ENCODE results near the gene AUTS2.
"Not testable (repeated sequence)": the region's sequence is repeated elsewhere in the genome, so short reads cannot be mapped to it uniquely, and the experiment has no call there.

The AUTS2 gene

GRCh38 chr7:70634610-70635068 is 1036.4 kb downstream of the AUTS2 start:
- no peak for DNase-seq (ENCODE audit: low spot score)

GRCh38 chr7:70635633-70636032 is 1037.4 kb downstream of the AUTS2 start:
- DNase-seq (ENCODE audit: low spot score) = no peak

- no peak for DNase-seq (ENCODE audit: low spot score)
Measured at GRCh38 chr7:70636169-70636568, 1037.9 kb downstream of the AUTS2 start.

- no peak for DNase-seq (ENCODE audit: low spot score)
Measured at GRCh38 chr7:70637726-70638125, 1039.5 kb downstream of the AUTS2 start.

GRCh38 chr7:70638158-70639107 is 1040.2 kb downstream of the AUTS2 start:
- no peak for DNase-seq (ENCODE audit: low spot score)

GRCh38 chr7:70640266-70640833 is 1042.1 kb downstream of the AUTS2 start:
- DNase-seq (ENCODE audit: low spot score) = no peak

- no peak for DNase-seq (ENCODE audit: low spot score)
Measured at GRCh38 chr7:70641882-70642281, 1043.6 kb downstream of the AUTS2 start.

GRCh38 chr7:70645279-70645678 is 1047.0 kb downstream of the AUTS2 start:
- no peak for DNase-seq (ENCODE audit: low spot score)

- no peak for DNase-seq (ENCODE audit: low spot score)
Measured at GRCh38 chr7:70645876-70646351, 1047.6 kb downstream of the AUTS2 start.

GRCh38 chr7:70646536-70647248 is 1048.4 kb downstream of the AUTS2 start:
- no peak for DNase-seq (ENCODE audit: low spot score)

- DNase-seq (ENCODE audit: low spot score) = peak; percentile 87
Measured at GRCh38 chr7:70647801-70648498, 1049.7 kb downstream of the AUTS2 start.

GRCh38 chr7:70648499-70648861 is 1050.2 kb downstream of the AUTS2 start:
- not testable (repeated sequence) for DNase-seq (ENCODE audit: low spot score)

- no peak for DNase-seq (ENCODE audit: low spot score)
Measured at GRCh38 chr7:70649323-70649722, 1051.0 kb downstream of the AUTS2 start.

- DNase-seq (ENCODE audit: low spot score) = no peak
Measured at GRCh38 chr7:70654146-70654545, 1055.9 kb downstream of the AUTS2 start.

- no peak for DNase-seq (ENCODE audit: low spot score)
Measured at GRCh38 chr7:70654979-70655378, 1056.7 kb downstream of the AUTS2 start.

GRCh38 chr7:70655694-70656093 is 1057.4 kb downstream of the AUTS2 start:
- DNase-seq (ENCODE audit: low spot score) = no peak

- no peak for DNase-seq (ENCODE audit: low spot score)
Measured at GRCh38 chr7:70657571-70657970, 1059.3 kb downstream of the AUTS2 start.

GRCh38 chr7:70657989-70658632 is 1059.8 kb downstream of the AUTS2 start:
- DNase-seq (ENCODE audit: low spot score) = no peak

GRCh38 chr7:70659263-70659662 is 1061.0 kb downstream of the AUTS2 start:
- no peak for DNase-seq (ENCODE audit: low spot score)

GRCh38 chr7:70660154-70660818 is 1062.0 kb downstream of the AUTS2 start:
- DNase-seq (ENCODE audit: low spot score) = peak; percentile 9

- no peak for DNase-seq (ENCODE audit: low spot score)
Measured at GRCh38 chr7:70660819-70661191, 1062.5 kb downstream of the AUTS2 start.
